ENCODE measurements around the gene ZNF664.

ZNF664 gene

GRCh38 chr12:123934829-123935228 lies 38.2 kb upstream of the ZNF664 start:
- Histone ChIP-seq H3K4me3 (ENCODE audit: insufficient read depth, low read depth, low read length, poor library complexity, severe bottlenecking) (no peak overlapping the region), H3K36me3 (ENCODE audit: control insufficient read depth, insufficient read depth, low read length) (no peaks in the 10 kb centered on the region), H3K27ac (ENCODE audit: insufficient read depth, low read length, poor library complexity, severe bottlenecking) (no peak overlapping the region), H3K9me3 (ENCODE audit: control insufficient read depth, low read length) (no peaks in the 10 kb centered on the region), H3K4me1 (ENCODE audit: control insufficient read depth, insufficient read depth, low read length, poor library complexity, severe bottlenecking) (peaks cover 18% of the 10 kb centered on the region), H3K27me3 (replicated peaks; ENCODE audit: control insufficient read depth, insufficient read depth, low read length, poor library complexity, severe bottlenecking) (no peaks in the 10 kb centered on the region)
- DNase-seq, result no peak

GRCh38 chr12:123935956-123936355 lies 37.1 kb upstream of the ZNF664 start:
- Histone ChIP-seq H3K9me3 (ENCODE audit: control insufficient read depth, low read length) (no peaks in the 10 kb centered on the region), H3K36me3 (ENCODE audit: control insufficient read depth, insufficient read depth, low read length) (peaks cover 4% of the 10 kb centered on the region), H3K27me3 (replicated peaks; ENCODE audit: control insufficient read depth, insufficient read depth, low read length, poor library complexity, severe bottlenecking) (no peaks in the 10 kb centered on the region), H3K27ac (ENCODE audit: insufficient read depth, low read length, poor library complexity, severe bottlenecking) (no peak overlapping the region), H3K4me1 (ENCODE audit: control insufficient read depth, insufficient read depth, low read length, poor library complexity, severe bottlenecking) (peaks cover 18% of the 10 kb centered on the region), H3K4me3 (ENCODE audit: insufficient read depth, low read depth, low read length, poor library complexity, severe bottlenecking) (no peak overlapping the region)
- no peak for DNase-seq

GRCh38 chr12:123936471-123936870 lies 36.5 kb upstream of the ZNF664 start:
- Histone ChIP-seq H3K27me3 (replicated peaks; ENCODE audit: control insufficient read depth, insufficient read depth, low read length, poor library complexity, severe bottlenecking) (no peaks in the 10 kb centered on the region), H3K27ac (ENCODE audit: insufficient read depth, low read length, poor library complexity, severe bottlenecking) (no peak overlapping the region), H3K4me1 (ENCODE audit: control insufficient read depth, insufficient read depth, low read length, poor library complexity, severe bottlenecking) (peaks cover 16% of the 10 kb centered on the region), H3K4me3 (ENCODE audit: insufficient read depth, low read depth, low read length, poor library complexity, severe bottlenecking) (no peak overlapping the region), H3K9me3 (ENCODE audit: control insufficient read depth, low read length) (no peaks in the 10 kb centered on the region), H3K36me3 (ENCODE audit: control insufficient read depth, insufficient read depth, low read length) (peaks cover 4% of the 10 kb centered on the region)
- DNase-seq, result no peak

- Histone ChIP-seq H3K27me3 (replicated peaks; ENCODE audit: control insufficient read depth, insufficient read depth, low read length, poor library complexity, severe bottlenecking) (no peaks in the 10 kb centered on the region), H3K9me3 (ENCODE audit: control insufficient read depth, low read length) (no peaks in the 10 kb centered on the region), H3K4me1 (ENCODE audit: control insufficient read depth, insufficient read depth, low read length, poor library complexity, severe bottlenecking) (peaks cover 15% of the 10 kb centered on the region), H3K36me3 (ENCODE audit: control insufficient read depth, insufficient read depth, low read length) (peaks cover 10% of the 10 kb centered on the region), H3K4me3 (ENCODE audit: insufficient read depth, low read depth, low read length, poor library complexity, severe bottlenecking) (peak overlapping the region; percentile 47), H3K27ac (ENCODE audit: insufficient read depth, low read length, poor library complexity, severe bottlenecking) (peak overlapping the region; percentile 45)
- no peak for DNase-seq
These were observed 35.9 kb upstream of the ZNF664 start for GRCh38 chr12:123936956-123937706.

GRCh38 chr12:123937707-123938591 lies 35.1 kb upstream of the ZNF664 start:
- Histone ChIP-seq H3K27ac (ENCODE audit: insufficient read depth, low read length, poor library complexity, severe bottlenecking) (peak overlapping the region; percentile 45), H3K4me3 (ENCODE audit: insufficient read depth, low read depth, low read length, poor library complexity, severe bottlenecking) (peak overlapping the region; percentile 47)

GRCh38 chr12:123938679-123939480 lies 34.1 kb upstream of the ZNF664 start:
- Histone ChIP-seq H3K27me3 (replicated peaks; ENCODE audit: control insufficient read depth, insufficient read depth, low read length, poor library complexity, severe bottlenecking) (no peaks in the 10 kb centered on the region), H3K27ac (ENCODE audit: insufficient read depth, low read length, poor library complexity, severe bottlenecking) (peak overlapping the region; percentile 45), H3K9me3 (ENCODE audit: control insufficient read depth, low read length) (no peaks in the 10 kb centered on the region), H3K36me3 (ENCODE audit: control insufficient read depth, insufficient read depth, low read length) (peaks cover 18% of the 10 kb centered on the region), H3K4me1 (ENCODE audit: control insufficient read depth, insufficient read depth, low read length, poor library complexity, severe bottlenecking) (peaks cover 10% of the 10 kb centered on the region), H3K4me3 (ENCODE audit: insufficient read depth, low read depth, low read length, poor library complexity, severe bottlenecking) (no peak overlapping the region)
- no peak for DNase-seq

More at GRCh38 chr12:123937707-123938591, 35.1 kb upstream of the ZNF664 start:
- peak; percentile 9 for DNase-seq
- Histone ChIP-seq H3K4me1 (ENCODE audit: control insufficient read depth, insufficient read depth, low read length, poor library complexity, severe bottlenecking) (peaks cover 10% of the 10 kb centered on the region), H3K36me3 (ENCODE audit: control insufficient read depth, insufficient read depth, low read length) (peaks cover 18% of the 10 kb centered on the region), H3K27me3 (replicated peaks; ENCODE audit: control insufficient read depth, insufficient read depth, low read length, poor library complexity, severe bottlenecking) (no peaks in the 10 kb centered on the region), H3K9me3 (ENCODE audit: control insufficient read depth, low read length) (no peaks in the 10 kb centered on the region)

- peaks cover 10% of the 10 kb centered on the region for H3K4me1 ChIP-seq (ENCODE audit: control insufficient read depth, insufficient read depth, low read length, poor library complexity, severe bottlenecking)
- DNase-seq, result no peak
- H3K27ac ChIP-seq (ENCODE audit: insufficient read depth, low read length, poor library complexity, severe bottlenecking), result no peak overlapping the region
- peaks cover 20% of the 10 kb centered on the region for H3K36me3 ChIP-seq (ENCODE audit: control insufficient read depth, insufficient read depth, low read length)
- H3K4me3 ChIP-seq (ENCODE audit: insufficient read depth, low read depth, low read length, poor library complexity, severe bottlenecking), result no peak overlapping the region
- no peaks in the 10 kb centered on the region for H3K27me3 ChIP-seq (replicated peaks; ENCODE audit: control insufficient read depth, insufficient read depth, low read length, poor library complexity, severe bottlenecking)
- no peaks in the 10 kb centered on the region for H3K9me3 ChIP-seq (ENCODE audit: control insufficient read depth, low read length)
These were observed 33.0 kb upstream of the ZNF664 start for GRCh38 chr12:123939716-123940626.

- H3K4me3 ChIP-seq (ENCODE audit: insufficient read depth, low read depth, low read length, poor library complexity, severe bottlenecking), result no peak overlapping the region
- no peaks in the 10 kb centered on the region for H3K9me3 ChIP-seq (ENCODE audit: control insufficient read depth, low read length)
- H3K36me3 ChIP-seq (ENCODE audit: control insufficient read depth, insufficient read depth, low read length), result peaks cover 26% of the 10 kb centered on the region
- DNase-seq, result no peak
- H3K4me1 ChIP-seq (ENCODE audit: control insufficient read depth, insufficient read depth, low read length, poor library complexity, severe bottlenecking), result peaks cover 10% of the 10 kb centered on the region
- no peak overlapping the region for H3K27ac ChIP-seq (ENCODE audit: insufficient read depth, low read length, poor library complexity, severe bottlenecking)
- H3K27me3 ChIP-seq (replicated peaks; ENCODE audit: control insufficient read depth, insufficient read depth, low read length, poor library complexity, severe bottlenecking), result no peaks in the 10 kb centered on the region
These were observed 32.4 kb upstream of the ZNF664 start for GRCh38 chr12:123940627-123940966.

GRCh38 chr12:123941000-123941399 lies 32.0 kb upstream of the ZNF664 start:
- Histone ChIP-seq H3K27me3 (replicated peaks; ENCODE audit: control insufficient read depth, insufficient read depth, low read length, poor library complexity, severe bottlenecking) (no peaks in the 10 kb centered on the region), H3K27ac (ENCODE audit: insufficient read depth, low read length, poor library complexity, severe bottlenecking) (no peak overlapping the region), H3K4me3 (ENCODE audit: insufficient read depth, low read depth, low read length, poor library complexity, severe bottlenecking) (no peak overlapping the region), H3K9me3 (ENCODE audit: control insufficient read depth, low read length) (no peaks in the 10 kb centered on the region), H3K36me3 (ENCODE audit: control insufficient read depth, insufficient read depth, low read length) (peaks cover 26% of the 10 kb centered on the region), H3K4me1 (ENCODE audit: control insufficient read depth, insufficient read depth, low read length, poor library complexity, severe bottlenecking) (peaks cover 10% of the 10 kb centered on the region)
- DNase-seq, result no peak

All from effector memory CD4-positive, alpha-beta T cell (primary cell).